K562 (cell line): ENCODE measurements around the gene NTPCR. TPM values are rescaled to one million over a fixed set of nuclear protein-coding genes. Genes with fewer than 3 reads are reported as not detected.

ENCODE experiments used
- CCAR2 ChIP-seq: fragments of 200-400 bp; formaldehyde crosslinking; IDR thresholded peaks from 2 replicates; pipeline ENCODE4 v1.6.1; 2017; ENCODE audit warnings: mild to moderate bottlenecking, low read depth, low read length
- HOXB6 ChIP-seq: fragments of 250-450 bp; sonication (Bioruptor Pico); IDR thresholded peaks from 2 replicates; pipeline ENCODE4 v1.5.1; 2022; ENCODE audit warnings: mild to moderate bottlenecking, borderline replicate concordance
- LEF1 ChIP-seq: fragments of 450-650 bp; IDR thresholded peaks from 2 replicates; pipeline ENCODE4 v1.6.1; 2016; ENCODE audit warnings: mild to moderate bottlenecking
- MAFK ChIP-seq: IDR thresholded peaks from 2 replicates; pipeline ENCODE4 v1.6.1; 2011; ENCODE audit warnings: low read length, improper control_type of control experiment
- MEF2D ChIP-seq: conservative IDR thresholded peaks from 2 replicates; pipeline ENCODE4 v1.6.1; 2016; ENCODE audit warnings: low read depth, missing genetic modification characterization, missing compliant biosample characterization
- MYBL2 ChIP-seq, 2 experiments: fragments of 450-650 bp in 1 of 2; sonication (generic) in 1 of 2; formaldehyde crosslinking in 1 of 2; IDR thresholded peaks; 2 replicates each; pipeline versions ENCODE4 v1.6.1 to v1.8.1; 2017 to 2022; ENCODE audit warnings: borderline replicate concordance in 1 of 2, inconsistent platforms in 1 of 2, low read depth in 1 of 2, mild to moderate bottlenecking in 1 of 2, missing genetic modification reagents in 1 of 2, moderate library complexity in 1 of 2
- NR2C2 ChIP-seq, 2 experiments: fragments of 200-800 bp in 1 of 2; sonication (Bioruptor generic) in 1 of 2; sonication (generic) in 1 of 2; formaldehyde crosslinking in 1 of 2; IDR thresholded peaks; 2 replicates each; pipeline versions ENCODE4 v1.6.1 to v1.8.0; 2016 to 2022; ENCODE audit warnings: mild to moderate bottlenecking in 1 of 2, missing compliant biosample characterization in 1 of 2, missing genetic modification characterization in 1 of 2, missing genetic modification reagents in 1 of 2
- PHF8 ChIP-seq: fragments of 200-600 bp; sonication (generic); IDR thresholded peaks from 2 replicates; pipeline ENCODE4 v1.6.1; 2012; ENCODE audit warnings: mixed run types, mild to moderate bottlenecking, inconsistent platforms, low read length, moderate library complexity, borderline replicate concordance
- SIX5 ChIP-seq, 2 experiments: IDR thresholded peaks; 2 replicates each; pipeline ENCODE4 v1.6.1; 2011; ENCODE audit warnings: low read length in 2 of 2, borderline replicate concordance in 1 of 2, low read depth in 1 of 2, mild to moderate bottlenecking in 1 of 2, moderate library complexity in 1 of 2; ENCODE audit not compliant: insufficient read depth in 1 of 2
- THRA ChIP-seq: fragments of 450-650 bp; IDR thresholded peaks from 2 replicates; pipeline ENCODE4 v1.6.1; 2017; ENCODE audit warnings: mild to moderate bottlenecking, moderate library complexity
- ZBTB34 ChIP-seq: fragments of 250-450 bp; sonication (Bioruptor Pico); IDR thresholded peaks from 2 replicates; pipeline ENCODE4 v1.8.0; 2021; ENCODE audit warnings: mild to moderate bottlenecking, moderate library complexity
- ZC3H8 ChIP-seq: fragments of 450-650 bp; IDR thresholded peaks from 2 replicates; pipeline ENCODE4 v1.6.1; 2017
- ZHX1 ChIP-seq: fragments of 150-350 bp; conservative IDR thresholded peaks from 2 replicates; pipeline ENCODE4 v1.6.1; 2014; ENCODE audit warnings: low read length
- ZNF217 ChIP-seq: sonication (generic); formaldehyde crosslinking; IDR thresholded peaks from 2 replicates; pipeline ENCODE4 v1.8.0; 2022; ENCODE audit warnings: mild to moderate bottlenecking, missing genetic modification reagents
- ZNF239 ChIP-seq: fragments of 250-450 bp; sonication (Bioruptor Pico); IDR thresholded peaks from 2 replicates; pipeline ENCODE4 v1.4.0; 2020; ENCODE audit warnings: mild to moderate bottlenecking
- ZNF57 ChIP-seq: fragments of 450-650 bp; formaldehyde crosslinking; IDR thresholded peaks from 2 replicates; pipeline ENCODE4 v1.4.0; 2020; ENCODE audit warnings: mild to moderate bottlenecking, moderate library complexity
- ZNF589 ChIP-seq: fragments of 200-800 bp; sonication (Bioruptor generic); IDR thresholded peaks from 2 replicates; pipeline ENCODE4 v1.6.1; 2016; ENCODE audit warnings: low read depth, missing genetic modification characterization, missing compliant biosample characterization
- ZNF76 ChIP-seq: fragments of 250-450 bp; sonication (Bioruptor Pico); IDR thresholded peaks from 2 replicates; pipeline ENCODE4 v1.4.0; 2020; ENCODE audit warnings: mild to moderate bottlenecking, moderate library complexity, borderline replicate concordance
- polyA plus RNA-seq, 8 experiments: library from polyadenylated mRNA; depleted of rRNA in 4 of 8; stranded (reverse) in 5 of 8; unstranded in 3 of 8; fragments of >200 nt; fragmentation: Nextera tagmentation in 2 of 8; fragmentation: Illumina TruSeq in 1 of 8; extraction: Ambion mirVana in 2 of 8; extraction: Trizol in 1 of 8; gene quantifications; 2 replicates each; pipeline versions ENCODE4 v1.2.1 to v1.2.3, GENCODE V29; 2011 to 2014; ENCODE audit warnings: inconsistent platforms in 1 of 8, missing spikeins in 1 of 8
- total RNA-seq, 7 experiments: library from RNA; depleted of rRNA in 6 of 7; stranded (reverse); fragments of >200 nt in 6 of 7; fragmentation: Illumina TruSeq in 2 of 7; extraction: Trizol in 2 of 7; gene quantifications; 2 replicates each; pipeline versions ENCODE4 v1.2.1 to v1.2.3, GENCODE V29; 2011 to 2021; ENCODE audit warnings: low replicate concordance in 1 of 7

The NTPCR gene
- total and polyA plus RNA-seq, 9 of the 15 experiments (the other 6 are each of a cell fraction or from before 2014, with no cell fraction given) = 19.3 to 105 (median 48.8) TPM

GRCh38 chr1:232938926-232939325 is 11.5 kb upstream of the NTPCR start (continued):
- TF ChIP-seq ZNF217 (CRISPR knock-in tag) (no peak), MAFK (no peak), THRA (no peak), MYBL2 (IDR thresholded peaks at IDR 0.05; ENCODE audit: low read depth) (no peak), MYBL2 (CRISPR knock-in tag; IDR thresholded peaks at IDR 0.05; ENCODE audit: borderline replicate concordance) (no peak), SIX5 (IDR thresholded peaks at IDR 0.05; ENCODE audit: borderline replicate concordance in 1 of 2, insufficient read depth in 1 of 2, low read depth in 1 of 2, low read length in 2 of 2) (no peak), ZHX1 (no peak), ZNF57 (no peak), ZNF76 (peak; percentile 75; the same call in 1 of the 2 replicates), HOXB6 (CRISPR knock-in tag) (no peak), MEF2D (tag) (0 out of 2 replicates have a peak, but pooled peaks have one; percentile 28), ZBTB34 (CRISPR knock-in tag) (no peak), CCAR2 (no peak), ZNF589 (CRISPR knock-in tag) (no peak; the same call in 1 of the 2 replicates), NR2C2 (CRISPR knock-in tag; IDR thresholded peaks at IDR 0.05) (no peak), NR2C2 (tag; IDR thresholded peaks at IDR 0.05) (no peak), PHF8 (no peak), ZNF239 (CRISPR knock-in tag) (peak; percentile 68; the same call in 1 of the 2 replicates), LEF1 (no peak), ZC3H8 (no peak)
